Lung (tissue), 12 donors: ENCODE results near the gene FGF1. TPM values are rescaled to one million over a fixed set of nuclear protein-coding genes. Genes with fewer than 3 reads are reported as not detected.

ENCODE experiments used
- ATAC-seq: fragments of 200-7000 bp; cut with Tn5 transposase; one replicate; pipeline ENCODE4 v1.9.1; 2020; ENCODE audit warnings: moderate number of reproducible peaks; ENCODE audit not compliant: insufficient read depth, low FRiP score
- DNase-seq, 3 donors: peaks; one replicate each; pipeline ENCODE4 v3.0.0-alpha.2; 2013 to 2017
- H3K27ac ChIP-seq, 2 donors: one replicate each; pipeline ENCODE4 v1.5.1; 2013; ENCODE audit warnings: mild to moderate bottlenecking in 2 of 2, moderate library complexity in 2 of 2, control low read depth in 1 of 2, inconsistent platforms in 1 of 2, low read depth in 1 of 2, low read length in 1 of 2
- H3K27me3 ChIP-seq, 3 donors: one replicate each; pipeline ENCODE4 v1.5.1; 2013; ENCODE audit warnings: low read length in 2 of 3; ENCODE audit not compliant: control insufficient read depth in 3 of 3, insufficient read depth in 3 of 3
- H3K36me3 ChIP-seq, 4 donors: one replicate each; pipeline ENCODE4 v1.5.1; 2013; ENCODE audit warnings: low read length in 4 of 4, mild to moderate bottlenecking in 1 of 4, moderate library complexity in 1 of 4; ENCODE audit not compliant: control insufficient read depth in 4 of 4, insufficient read depth in 4 of 4
- H3K4me1 ChIP-seq, 5 donors: one replicate each; pipeline ENCODE4 v1.5.1; 2013; ENCODE audit warnings: low read length in 5 of 5, mild to moderate bottlenecking in 2 of 5, moderate library complexity in 1 of 5; ENCODE audit not compliant: control insufficient read depth in 5 of 5, insufficient read depth in 5 of 5
- H3K4me3 ChIP-seq: one replicate; pipeline ENCODE4 v1.5.1; 2013; ENCODE audit warnings: mild to moderate bottlenecking, control low read depth, moderate library complexity
- H3K9ac ChIP-seq, 2 donors: one replicate each; pipeline ENCODE4 v1.5.1; 2013; ENCODE audit warnings: low read length in 2 of 2, control low read depth in 1 of 2; ENCODE audit not compliant: insufficient read depth in 1 of 2
- H3K9me3 ChIP-seq, 4 donors: one replicate each; pipeline ENCODE4 v1.5.1; 2013; ENCODE audit warnings: low read length in 3 of 4, mild to moderate bottlenecking in 1 of 4, moderate library complexity in 1 of 4; ENCODE audit not compliant: control insufficient read depth in 4 of 4, insufficient read depth in 3 of 4
- CTCF ChIP-seq: IDR thresholded peaks from 2 replicates; pipeline ENCODE4 v1.5.1; 2012; ENCODE audit warnings: mild to moderate bottlenecking; ENCODE audit errors: control extremely low read depth, extremely low read depth
- WGBS, 2 donors: extraction: QIAGEN DNeasy Blood & Tissue Kit; methylation state at CpG; one replicate each; pipeline ENCODE4 v1.1.7; 2013; 5-methylcytosine and 5-hydroxymethylcytosine counted together
- polyA plus RNA-seq, 2 donors: library from polyadenylated mRNA; stranded (reverse); fragments of 200-250 nt; gene quantifications; one replicate each; pipeline ENCODE4 v1.2.1, GENCODE V29; 2013
- total RNA-seq, 2 donors: library from RNA; depleted of rRNA in 1 of 2; stranded (reverse); fragments of >200 nt in 1 of 2; gene quantifications; one replicate each; pipeline ENCODE4 v1.2.1, GENCODE V29; 2014 to 2021
- donor health status: control.
- donor health status: control.
- donor health status: Bipolar disorder and iron deficiency.
- donor health status: healthy.
- donor health status: DM: yes; HTN: yes; CAD: no.

FGF1 gene
- total and polyA plus RNA-seq, 4 donors: 0.47 to 1.4 (median 1.0) TPM

GRCh38 chr5:142684508-142685041, 1.3 kb downstream of the FGF1 start:
- Histone ChIP-seq H3K36me3 (no peaks in the 10 kb centered on the region), H3K27me3 (peaks cover 0 to 3% (median 0%) of the 10 kb centered on the region in 3 donors), H3K4me1 (peaks cover 0 to 22% (median 17%) of the 10 kb centered on the region in 5 donors), H3K27ac (peak overlapping the region; percentile 47 to 61), H3K4me3 (no peak overlapping the region), H3K9ac (no peak overlapping the region), H3K9me3 (no peaks in the 10 kb centered on the region)
- DNase-seq (peak; percentile 27 to 57 (median 57)), ATAC-seq (no peak)
- 45 to 62% methylated on average over 9 of the region's 9 CpGs for WGBS, 2 donors
- no peak for TF ChIP-seq CTCF

- H3K9ac ChIP-seq: no peak overlapping the region
- peaks cover 0 to 3% (median 0%) of the 10 kb centered on the region in 3 donors for H3K27me3 ChIP-seq
- no peaks in the 10 kb centered on the region for H3K36me3 ChIP-seq
- H3K27ac ChIP-seq: peak overlapping the region in 1 of 2 donors; percentile 47
- H3K9me3 ChIP-seq: no peaks in the 10 kb centered on the region
- peaks cover 0 to 22% (median 15%) of the 10 kb centered on the region in 5 donors for H3K4me1 ChIP-seq
- WGBS, 2 donors: 91 to 94% methylated on average over 5 of the region's 5 CpGs
- H3K4me3 ChIP-seq: no peak overlapping the region
- ATAC-seq (no peak), DNase-seq (no peak)
- TF ChIP-seq CTCF: no peak
Measured at GRCh38 chr5:142683881-142684505, 1.9 kb downstream of the FGF1 start.

GRCh38 chr5:142683116-142683515, 2.8 kb downstream of the FGF1 start:
- 91 to 95% methylated on average over 3 of the region's 3 CpGs for WGBS, 2 donors
- Histone ChIP-seq H3K27me3 (peaks cover 0 to 3% (median 0%) of the 10 kb centered on the region in 3 donors), H3K9ac (no peak overlapping the region), H3K4me1 (peaks cover 0 to 22% (median 15%) of the 10 kb centered on the region in 5 donors), H3K27ac (no peak overlapping the region), H3K9me3 (no peaks in the 10 kb centered on the region), H3K4me3 (no peak overlapping the region), H3K36me3 (no peaks in the 10 kb centered on the region)
- DNase-seq (no peak), ATAC-seq (no peak)
- TF ChIP-seq CTCF: no peak
